ENCODE results near the gene SFTA2. TPM values are rescaled to one million over a fixed set of nuclear protein-coding genes. Genes with fewer than 3 reads are reported as not detected.

Gene SFTA2
- polyA plus RNA-seq, 1 donor from 2014 or later, result not detected

GRCh38 chr6:30891816-30892538 lies 40.0 kb downstream of the SFTA2 start:
- no peaks in the 10 kb centered on the region for H3K9me2 ChIP-seq (ENCODE audit: insufficient read depth, low read length)
- no peak overlapping the region for H3K9ac ChIP-seq (ENCODE audit: low read length)
- no peaks in the 10 kb centered on the region for H3K27me3 ChIP-seq (ENCODE audit: insufficient read depth, low read depth, low read length)
- H2AFZ ChIP-seq (ENCODE audit: low read depth, low read length), result no peak overlapping the region
- peaks cover 45% of the 10 kb centered on the region for H3K79me2 ChIP-seq (replicated peaks; ENCODE audit: insufficient read depth, low read length)
- no peaks in the 10 kb centered on the region for H3F3A ChIP-seq (ENCODE audit: insufficient read depth, low read length, poor library complexity, severe bottlenecking)
- no peak overlapping the region for H3K27ac ChIP-seq (ENCODE audit: low read length)
- peaks cover 5% of the 10 kb centered on the region for H4K20me1 ChIP-seq (ENCODE audit: insufficient read depth)
- H3K9me3 ChIP-seq (ENCODE audit: low read length), result no peaks in the 10 kb centered on the region
- no peak for TF ChIP-seq CTCF (IDR thresholded peaks at IDR 0.05; ENCODE audit: poor library complexity, severe bottlenecking)
- no peak for TF ChIP-seq POLR2AphosphoS5 (IDR thresholded peaks at IDR 0.05)
- TF ChIP-seq EZH2 (IDR thresholded peaks at IDR 0.05; ENCODE audit: borderline replicate concordance, insufficient read depth, low read length, poor library complexity, severe bottlenecking), result no peak
- no peak for TF ChIP-seq EP300 (conservative IDR thresholded peaks at IDR 0.05; ENCODE audit: poor library complexity, severe bottlenecking)
- no peak for TF ChIP-seq SMC3 (conservative IDR thresholded peaks at IDR 0.05; ENCODE audit: poor library complexity)
- no peak for TF ChIP-seq MXI1 (conservative IDR thresholded peaks at IDR 0.05; ENCODE audit: poor library complexity, severe bottlenecking)
- no peak for TF ChIP-seq TAF1 (IDR thresholded peaks at IDR 0.05; ENCODE audit: low read depth)
- TF ChIP-seq REST (IDR thresholded peaks at IDR 0.05; ENCODE audit: borderline replicate concordance), result no peak
- TF ChIP-seq RAD21 (conservative IDR thresholded peaks at IDR 0.05), result no peak
- H3K36me3 ChIP-seq (ENCODE audit: insufficient read depth, low read length), result peaks cover 10% of the 10 kb centered on the region
- no peak overlapping the region for H3K4me3 ChIP-seq (ENCODE audit: low read length)
- no peak overlapping the region for H3K4me2 ChIP-seq (ENCODE audit: low read length)

- Histone ChIP-seq H3K9me2 (ENCODE audit: insufficient read depth, low read length) (no peaks in the 10 kb centered on the region), H2AFZ (ENCODE audit: low read depth, low read length) (no peak overlapping the region), H3K4me3 (ENCODE audit: low read length) (no peak overlapping the region), H3K36me3 (ENCODE audit: insufficient read depth, low read length) (peaks cover 10% of the 10 kb centered on the region), H4K20me1 (ENCODE audit: insufficient read depth) (peaks cover 5% of the 10 kb centered on the region), H3F3A (ENCODE audit: insufficient read depth, low read length, poor library complexity, severe bottlenecking) (no peaks in the 10 kb centered on the region), H3K79me2 (replicated peaks; ENCODE audit: insufficient read depth, low read length) (peaks cover 51% of the 10 kb centered on the region), H3K4me2 (ENCODE audit: low read length) (no peak overlapping the region), H3K9ac (ENCODE audit: low read length) (no peak overlapping the region), H3K27ac (ENCODE audit: low read length) (no peak overlapping the region), H3K9me3 (ENCODE audit: low read length) (no peaks in the 10 kb centered on the region), H3K27me3 (ENCODE audit: insufficient read depth, low read depth, low read length) (no peaks in the 10 kb centered on the region)
- TF ChIP-seq CTCF (IDR thresholded peaks at IDR 0.05; ENCODE audit: poor library complexity, severe bottlenecking) (no peak), MXI1 (conservative IDR thresholded peaks at IDR 0.05; ENCODE audit: poor library complexity, severe bottlenecking) (no peak), EZH2 (IDR thresholded peaks at IDR 0.05; ENCODE audit: borderline replicate concordance, insufficient read depth, low read length, poor library complexity, severe bottlenecking) (no peak), POLR2AphosphoS5 (IDR thresholded peaks at IDR 0.05) (no peak)
These were observed 40.6 kb downstream of the SFTA2 start for GRCh38 chr6:30891450-30891723.
